GM23338 (cell line): ENCODE results near the gene MUC6. TPM values are rescaled to one million over a fixed set of nuclear protein-coding genes. Genes with fewer than 3 reads are reported as not detected.

Experiments used
- CTCF ChIP-seq, 2 experiments: fragments of 200-600 bp in 1 of 2; sonication (generic) in 1 of 2; conservative IDR thresholded peaks; 2 replicates each; pipeline versions ENCODE4 v1.5.1 to v1.6.1; 2016 to 2017; ENCODE audit warnings: antibody characterized with exemption in 2 of 2, low read depth in 2 of 2, mild to moderate bottlenecking in 2 of 2, moderate library complexity in 1 of 2
- EZH2 ChIP-seq: fragments of 200-600 bp; sonication (generic); IDR thresholded peaks from one replicate; pipeline ENCODE4 v1.8.0; 2017; ENCODE audit warnings: antibody characterized with exemption, mild to moderate bottlenecking, low read depth; ENCODE audit not compliant: unreplicated experiment
- EZH2phosphoT487 ChIP-seq: fragments of 200-600 bp; sonication (generic); IDR thresholded peaks from one replicate; pipeline ENCODE4 v1.8.1; 2018; ENCODE audit warnings: antibody characterized with exemption; ENCODE audit not compliant: unreplicated experiment
- JUNB ChIP-seq: IDR thresholded peaks from one replicate; pipeline ENCODE4 v1.6.1; 2016; ENCODE audit warnings: antibody characterized with exemption; ENCODE audit not compliant: unreplicated experiment
- NANOG ChIP-seq: IDR thresholded peaks from 2 replicates; pipeline ENCODE4 v1.6.1; 2016; ENCODE audit warnings: antibody characterized with exemption, borderline replicate concordance
- POLR2AphosphoS5 ChIP-seq: IDR thresholded peaks from 2 replicates; pipeline ENCODE4 v1.6.1; 2016; ENCODE audit warnings: antibody characterized with exemption, low read depth
- STAT1 ChIP-seq: IDR thresholded peaks from one replicate; pipeline ENCODE4 v1.6.1; 2016; ENCODE audit warnings: antibody characterized with exemption; ENCODE audit not compliant: unreplicated experiment
- ZNF114 ChIP-seq: fragments of 250-450 bp; sonication (Bioruptor Pico); IDR thresholded peaks from 2 replicates; pipeline ENCODE4 v1.5.0; 2020; ENCODE audit warnings: mild to moderate bottlenecking, moderate library complexity
- ZNF462 ChIP-seq: fragments of 250-450 bp; sonication (Bioruptor Pico); IDR thresholded peaks from 2 replicates; pipeline ENCODE4 v1.5.0; 2020; ENCODE audit warnings: mild to moderate bottlenecking, moderate library complexity
- polyA plus RNA-seq: library from polyadenylated mRNA; unstranded; fragments of >200 nt; fragmentation: Nextera tagmentation; extraction: Ambion mirVana; gene quantifications from 2 replicates; pipeline ENCODE4 v1.2.1, GENCODE V29; 2016
- total RNA-seq: library from RNA; depleted of rRNA; stranded (reverse); fragments of >200 nt; shearing (Covaris generic); gene quantifications from 2 replicates; pipeline ENCODE4 v1.2.3, GENCODE V29; 2014

MUC6 gene
- total and polyA plus RNA-seq, 2 experiments from 2014 or later = not detected

- TF ChIP-seq CTCF (conservative IDR thresholded peaks at IDR 0.05; ENCODE audit: low read depth in 2 of 2) = no peak
- no peak for TF ChIP-seq JUNB
- TF ChIP-seq ZNF114 (CRISPR knock-in tag) = no peak
- TF ChIP-seq ZNF462 (CRISPR knock-in tag) = no peak
- no peak for TF ChIP-seq EZH2phosphoT487
- no peak for TF ChIP-seq POLR2AphosphoS5
- no peak for TF ChIP-seq STAT1
- no peak for TF ChIP-seq NANOG
- no peak for TF ChIP-seq EZH2
These were observed 21.3 kb upstream of the MUC6 start (continued) for GRCh38 chr11:1057806-1058205.
